Suprapubic skin (tissue), 3 donors: Measurements from ENCODE around the gene TRNAU1AP.

Experiments
- CTCF ChIP-seq, 2 donors: fragments of 200-600 bp in 1 of 2; fragments of 450-650 bp in 1 of 2; sonication (generic) in 1 of 2; IDR thresholded peaks; one replicate each; pipeline ENCODE4 v1.5.1; 2016 to 2019; ENCODE audit warnings: antibody characterized with exemption in 2 of 2, mild to moderate bottlenecking in 1 of 2, moderate library complexity in 1 of 2
- EP300 ChIP-seq: sonication (generic); formaldehyde crosslinking; IDR thresholded peaks from one replicate; pipeline ENCODE4 v1.6.1; 2017; ENCODE audit warnings: antibody characterized with exemption

- TF ChIP-seq CTCF (IDR thresholded peaks at IDR 0.05) (no peak), EP300 (no peak)
These were observed 32.7 kb upstream of the TRNAU1AP start for GRCh38 chr1:28519946-28520725.
